Spleen (tissue), 11 donors: ENCODE data around the gene CDHR3. TPM values are rescaled to one million over a fixed set of nuclear protein-coding genes. Genes with fewer than 3 reads are reported as not detected.

ENCODE experiments used
- DNase-seq: peaks from one replicate; pipeline ENCODE4 v3.0.0-alpha.2; 2020
- H3K27ac ChIP-seq, 8 donors: fragments of 200-600 bp; sonication (generic) in 7 of 8; 1 replicate in 4 of 8; 2 replicates in 4 of 8; pipeline versions ENCODE4 v1.5.0 to v1.8.0; 2016 to 2021; ENCODE audit warnings: inconsistent platforms in 4 of 8, mild to moderate bottlenecking in 4 of 8, moderate library complexity in 1 of 8
- H3K27me3 ChIP-seq, 7 donors: fragments of 200-600 bp; sonication (generic) in 6 of 7; replicated peaks in 1 of 7; 1 replicate in 4 of 7; 2 replicates in 3 of 7; pipeline versions ENCODE4 v1.5.0 to v1.8.0; 2016 to 2021; ENCODE audit warnings: inconsistent platforms in 3 of 7, mild to moderate bottlenecking in 1 of 7
- H3K36me3 ChIP-seq, 6 donors: fragments of 200-600 bp; sonication (generic) in 5 of 6; 1 replicate in 4 of 6; 2 replicates in 2 of 6; pipeline versions ENCODE4 v1.5.0 to v1.8.0; 2016 to 2021; ENCODE audit warnings: inconsistent platforms in 2 of 6
- H3K4me1 ChIP-seq, 6 donors: fragments of 200-600 bp; sonication (generic) in 5 of 6; 1 replicate in 3 of 6; 2 replicates in 3 of 6; pipeline versions ENCODE4 v1.5.0 to v1.8.0; 2016 to 2021; ENCODE audit warnings: inconsistent platforms in 3 of 6
- H3K4me3 ChIP-seq, 8 donors: fragments of 200-600 bp; sonication (generic) in 7 of 8; 1 replicate in 4 of 8; 2 replicates in 4 of 8; pipeline versions ENCODE4 v1.5.0 to v1.8.0; 2016 to 2021; ENCODE audit warnings: inconsistent platforms in 4 of 8, mild to moderate bottlenecking in 4 of 8, moderate library complexity in 2 of 8
- H3K9me3 ChIP-seq, 8 donors: fragments of 200-600 bp; sonication (generic) in 7 of 8; 1 replicate in 4 of 8; 2 replicates in 4 of 8; pipeline versions ENCODE4 v1.5.0 to v1.8.0; 2016 to 2021; ENCODE audit warnings: inconsistent platforms in 4 of 8
- CTCF ChIP-seq, 11 experiments: fragments of 200-600 bp in 7 of 11; fragments of 450-650 bp in 4 of 11; sonication (generic) in 4 of 11; IDR thresholded peaks in 8 of 11; conservative IDR thresholded peaks in 3 of 11; 1 replicate in 7 of 11; 2 replicates in 4 of 11; pipeline versions ENCODE4 v1.4.0 to v1.8.0; 2016 to 2021; ENCODE audit warnings: antibody characterized with exemption in 11 of 11, inconsistent platforms in 4 of 11, mild to moderate bottlenecking in 1 of 11
- POLR2A ChIP-seq, 3 donors: fragments of 450-650 bp; IDR thresholded peaks; one replicate each; pipeline ENCODE4 v1.5.1; 2017; ENCODE audit warnings: antibody characterized with exemption in 3 of 3, mild to moderate bottlenecking in 1 of 3
- POLR2AphosphoS5 ChIP-seq, 3 donors: sonication (generic); formaldehyde crosslinking; IDR thresholded peaks; one replicate each; pipeline ENCODE4 v1.5.1; 2017; ENCODE audit warnings: antibody characterized with exemption in 3 of 3
- WGBS, 5 donors: extraction: QIAGEN DNeasy Blood & Tissue Kit in 3 of 5; methylation state at CpG; one replicate each; pipeline versions ENCODE4 v1.1.5 to v1.1.7; 2013 to 2018; 5-methylcytosine and 5-hydroxymethylcytosine counted together
- intact Hi-C: fragments of 100-400 bp; cut with DNase I; formaldehyde crosslinking; loops from one replicate; pipeline ENCODE4 v1.15.0; 2023; ENCODE audit warnings: low total_unique reads
- polyA plus RNA-seq, 3 donors: library from polyadenylated mRNA; stranded (reverse); fragments of 200-250 nt; gene quantifications; one replicate each; pipeline ENCODE4 v1.2.1, GENCODE V29; 2013
- total RNA-seq, 7 donors: library from RNA; depleted of rRNA in 3 of 7; stranded (reverse); fragments of >200 nt in 3 of 7; fragmentation: NEBNext Ultra II Directional in 4 of 7; extraction: Animal tissue kit (Norgen Biotek cat#: 25700) in 4 of 7; gene quantifications; one replicate each; pipeline versions ENCODE4 v1.1.0 to v1.2.1, GENCODE V29; 2016 to 2021
- donor health status: healthy with polysubstance abuse.
- donor health status: DM: no; HTN: no; CAD: no; lungs with moderate emphysema.
- donor health status: DM: no; HTN: no; CAD: no.
- donor health status: Bipolar disorder and iron deficiency.
- donor health status: healthy.
- donor health status: DM: no; HTN: no; CAD: no.
- donor health status: DM: yes; HTN: yes; CAD: no.

CDHR3 gene
- total and polyA plus RNA-seq, 10 donors = 0.32 to 3.8 (median 1.2) TPM

GRCh38 chr7:106067678-106068077, 104.6 kb downstream of the CDHR3 start:
- no peak overlapping the region for H3K4me3 ChIP-seq
- H3K4me1 ChIP-seq = peaks cover 53 to 99% (median 83%) of the 10 kb centered on the region in 6 donors
- TF ChIP-seq POLR2AphosphoS5 (IDR thresholded peaks at IDR 0.05) = no peak
- TF ChIP-seq CTCF (IDR thresholded peaks at IDR 0.05 in 8 of 11, conservative IDR thresholded peaks at IDR 0.05 in 3 of 11) = no peak
- no peak for TF ChIP-seq POLR2A (IDR thresholded peaks at IDR 0.05)
- H3K27ac ChIP-seq = no peak overlapping the region
- H3K9me3 ChIP-seq = no peaks in the 10 kb centered on the region
- H3K36me3 ChIP-seq = no peaks in the 10 kb centered on the region
- no peak for DNase-seq
- no peaks in the 10 kb centered on the region for H3K27me3 ChIP-seq
- 60 to 97% (median 89%) methylated on average over 3 of the region's 3 CpGs for WGBS, 5 donors
- intact Hi-C loops = no loop called here

GRCh38 chr7:106068538-106068961, 105.5 kb downstream of the CDHR3 start:
- H3K4me1 ChIP-seq = peaks cover 58 to 99% (median 83%) of the 10 kb centered on the region in 6 donors
- WGBS, 5 donors = 84 to 97% (median 87%) methylated on average over 4 of the region's 4 CpGs

GRCh38 chr7:106068986-106069385, 105.9 kb downstream of the CDHR3 start:
- intact Hi-C loops = no loop called here
- WGBS, 5 donors = 65 to 81% (median 68%) methylated on average over 3 of the region's 3 CpGs
- no peaks in the 10 kb centered on the region for H3K36me3 ChIP-seq

More at GRCh38 chr7:106068538-106068961, 105.5 kb downstream of the CDHR3 start:
- no peak overlapping the region for H3K4me3 ChIP-seq
- peak overlapping the region in 4 of 8 donors; percentile 91 to 96 (median 94) for H3K27ac ChIP-seq
- no peaks in the 10 kb centered on the region for H3K27me3 ChIP-seq
- DNase-seq = no peak
- intact Hi-C loops = no loop called here
- H3K36me3 ChIP-seq = no peaks in the 10 kb centered on the region
- TF ChIP-seq POLR2A (IDR thresholded peaks at IDR 0.05) = no peak
- TF ChIP-seq CTCF (IDR thresholded peaks at IDR 0.05 in 8 of 11, conservative IDR thresholded peaks at IDR 0.05 in 3 of 11) = no peak
- no peak for TF ChIP-seq POLR2AphosphoS5 (IDR thresholded peaks at IDR 0.05)
- H3K9me3 ChIP-seq = no peaks in the 10 kb centered on the region

More at GRCh38 chr7:106068986-106069385, 105.9 kb downstream of the CDHR3 start:
- no peak for DNase-seq
- Histone ChIP-seq H3K4me1 (peaks cover 58 to 99% (median 83%) of the 10 kb centered on the region in 6 donors), H3K27ac (peak overlapping the region in 5 of 8 donors; percentile 4 to 96 (median 92)), H3K9me3 (no peaks in the 10 kb centered on the region), H3K27me3 (no peaks in the 10 kb centered on the region), H3K4me3 (no peak overlapping the region)
- TF ChIP-seq CTCF (IDR thresholded peaks at IDR 0.05 in 8 of 11, conservative IDR thresholded peaks at IDR 0.05 in 3 of 11) (no peak), POLR2A (IDR thresholded peaks at IDR 0.05) (no peak), POLR2AphosphoS5 (IDR thresholded peaks at IDR 0.05) (no peak)
